GM21360 (cell line): ENCODE data around the gene HSD11B1.

Experiments used
- ATAC-seq: cut with Tn5 transposase; IDR thresholded peaks from one replicate; pipeline ENCODE4 v1.9.1; 2021; ENCODE audit warnings: mild to moderate bottlenecking, moderate library complexity; ENCODE audit not compliant: unreplicated experiment

Gene HSD11B1

GRCh38 chr1:209780268-209780667, 75.6 kb downstream of the HSD11B1 start:
- no peak for ATAC-seq

GRCh38 chr1:209783386-209783785, 78.7 kb downstream of the HSD11B1 start:
- no peak for ATAC-seq
